ENCODE data around the gene TMEM163.

- TF ChIP-seq CTCF (IDR thresholded peaks at IDR 0.05) (no peak), POLR2A (IDR thresholded peaks at IDR 0.05) (no peak)
These were observed 205.9 kb downstream of the TMEM163 start for GRCh38 chr2:134512734-134513464.

All from body of pancreas (tissue), 4 donors.